Occipital lobe (tissue), 2 donors: ENCODE measurements around the gene ABHD17B. TPM values are rescaled to one million over a fixed set of nuclear protein-coding genes. Genes with fewer than 3 reads are reported as not detected.

Source experiments
- DNase-seq: peaks from one replicate; lab custom pipeline; 2025; lab: John Stamatoyannopoulos, UW
- total RNA-seq: library from RNA; depleted of rRNA; stranded (reverse); fragments of >200 nt; gene quantifications from one replicate; pipeline ENCODE4 v1.2.3, GENCODE V29; 2014

Gene ABHD17B
- total RNA-seq, 1 donor from 2014 or later, result 105 TPM

GRCh38 chr9:71878327-71879274 lies 32.4 kb downstream of the ABHD17B start:
- no peak for DNase-seq

- no peak for DNase-seq
These were observed 34.2 kb downstream of the ABHD17B start for GRCh38 chr9:71876829-71877228.

GRCh38 chr9:71876106-71876505 lies 34.9 kb downstream of the ABHD17B start:
- DNase-seq, result no peak

- DNase-seq, result no peak
These were observed 35.6 kb downstream of the ABHD17B start for GRCh38 chr9:71875345-71875744.

- no peak for DNase-seq
These were observed 47.4 kb downstream of the ABHD17B start for GRCh38 chr9:71863631-71864030.

DNA sequence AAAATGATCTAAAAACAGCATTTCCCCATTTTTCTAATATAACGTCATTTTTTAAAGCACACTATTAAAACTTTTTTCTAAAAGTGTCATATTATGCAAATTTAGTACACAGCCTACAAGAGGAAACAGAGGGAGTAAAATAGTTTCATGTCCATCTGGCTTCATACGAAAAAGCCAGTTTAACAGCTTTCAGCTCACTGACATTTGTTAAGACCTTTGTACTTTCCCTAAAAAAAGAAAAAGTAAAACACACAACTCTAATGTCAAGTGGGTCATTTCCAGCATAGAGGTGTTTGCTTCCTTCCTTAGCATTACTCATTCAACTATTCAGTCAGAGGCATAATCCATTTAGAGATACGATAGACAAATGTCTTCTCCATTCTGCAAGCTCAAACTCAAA lies 49.4 kb downstream of the ABHD17B start:
- DNase-seq, result no peak

- no peak for DNase-seq
These were observed 51.1 kb downstream of the ABHD17B start for GRCh38 chr9:71859939-71860338.

- no peak for DNase-seq
These were observed 52.2 kb downstream of the ABHD17B start for GRCh38 chr9:71858812-71859211.

- DNase-seq, result no peak
These were observed 52.7 kb downstream of the ABHD17B start for GRCh38 chr9:71858102-71858798.

DNA sequence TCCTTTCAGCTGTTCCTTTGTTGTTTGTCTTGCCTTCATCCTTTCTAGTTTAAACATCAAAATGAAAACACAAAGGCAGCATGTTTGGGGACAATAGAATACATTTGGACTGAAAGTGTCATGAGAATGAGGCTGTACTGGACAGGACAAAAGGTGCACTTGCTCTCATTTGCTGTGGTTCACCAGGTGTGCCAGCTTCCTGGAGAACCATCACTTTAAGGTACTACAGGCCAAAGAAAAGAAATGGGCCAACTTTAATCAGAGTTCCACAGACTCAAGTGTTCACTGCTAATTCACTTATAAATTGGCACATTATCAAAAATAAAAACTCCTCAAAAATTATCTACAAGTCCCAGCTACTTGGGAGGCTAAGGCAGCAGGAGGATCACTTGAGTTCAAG lies 53.8 kb downstream of the ABHD17B start:
- no peak for DNase-seq

GRCh38 chr9:71854811-71855210 lies 56.2 kb downstream of the ABHD17B start:
- DNase-seq, result no peak

- no peak for DNase-seq
These were observed 57.9 kb downstream of the ABHD17B start for GRCh38 chr9:71853084-71853483.

DNA sequence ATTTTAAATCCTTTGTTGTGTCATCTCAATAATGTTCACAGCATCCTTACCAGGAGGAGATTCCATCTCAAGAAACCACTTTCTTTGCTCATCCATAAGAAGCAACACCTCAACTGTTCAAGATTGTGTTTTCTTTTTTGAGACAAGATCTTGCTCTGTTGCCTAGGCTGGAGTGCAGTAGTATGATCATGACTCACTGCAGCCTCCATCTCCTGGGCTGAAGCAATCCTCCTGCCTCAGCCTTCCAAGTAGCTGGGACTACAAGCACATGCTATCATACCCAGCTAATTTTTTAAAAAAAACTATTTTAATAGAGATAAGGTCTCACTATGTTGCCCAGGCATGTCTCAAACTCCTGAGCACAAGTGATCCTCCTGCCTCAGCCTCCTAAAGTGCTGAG lies 60.0 kb downstream of the ABHD17B start:
- DNase-seq, result no peak

- DNase-seq, result no peak
These were observed 63.1 kb downstream of the ABHD17B start for GRCh38 chr9:71847892-71848291.

- DNase-seq, result no peak
These were observed 66.2 kb downstream of the ABHD17B start for GRCh38 chr9:71844808-71845207.

GRCh38 chr9:71839668-71840067 lies 71.3 kb downstream of the ABHD17B start:
- no peak for DNase-seq

GRCh38 chr9:71835596-71835995 lies 75.4 kb downstream of the ABHD17B start:
- DNase-seq, result no peak

- DNase-seq, result no peak
These were observed 80.1 kb downstream of the ABHD17B start for GRCh38 chr9:71830929-71831328.

- DNase-seq, result peak; percentile 81
These were observed 80.8 kb downstream of the ABHD17B start for GRCh38 chr9:71830153-71830552.

GRCh38 chr9:71826279-71826678 lies 84.7 kb downstream of the ABHD17B start:
- DNase-seq, result no peak

DNA sequence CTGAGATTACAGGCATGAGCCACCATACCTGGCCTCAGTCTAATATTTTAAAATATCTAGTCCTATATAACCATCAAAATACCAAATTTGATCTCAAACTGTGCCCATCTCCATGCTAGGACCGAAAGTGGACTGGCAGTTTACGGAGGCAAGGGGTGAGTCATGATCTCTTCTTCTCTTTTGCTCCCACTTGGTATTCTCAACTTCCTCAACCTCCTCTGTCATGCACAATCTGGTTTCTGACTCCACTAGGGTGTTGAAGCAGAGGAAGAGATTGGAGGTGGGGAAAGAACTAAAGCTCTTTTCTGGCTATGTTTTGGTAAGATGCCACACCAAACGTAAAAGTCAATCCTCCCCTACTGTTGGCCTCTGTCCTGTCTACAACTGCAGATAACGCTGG lies 86.7 kb downstream of the ABHD17B start:
- DNase-seq, result no peak

- no peak for DNase-seq
These were observed 88.1 kb downstream of the ABHD17B start for GRCh38 chr9:71822935-71823334.

- no peak for DNase-seq
These were observed 88.5 kb downstream of the ABHD17B start for GRCh38 chr9:71822456-71822855.
